ENCODE data around the gene LSMEM2. TPM values are rescaled to one million over a fixed set of nuclear protein-coding genes. Genes with fewer than 3 reads are reported as not detected.
A peak's percentile ranks its signal among the peaks of the same experiment; 100 is the strongest.

Gene LSMEM2
- polyA plus RNA-seq (2013, experiment 1 of 2): 0.06 TPM
- polyA plus RNA-seq (2013, experiment 2 of 2): 0.06 TPM

GRCh38 chr3:50278880-50279224 is at the start of gene LSMEM2:
LSMEM2 (plus strand) TSS chr3:50279087; CDS start chr3:50279114, 27 bp downstream.
- no peak within 1 kb of the TSS for H3K9ac ChIP-seq (ENCODE audit: low read length)
- H3K23ac ChIP-seq (ENCODE audit: low read length): no peak within 1 kb of the TSS
- H3K79me2 ChIP-seq (ENCODE audit: control insufficient read depth, insufficient read depth, low read length): no peaks in the 10 kb centered on the region
- H3K27me3 ChIP-seq (ENCODE audit: insufficient read depth, low read length, poor library complexity): peaks cover 11% of the 10 kb centered on the region
- no peak within 1 kb of the TSS for H2BK120ac ChIP-seq (ENCODE audit: low read depth, low read length)
- H3K4ac ChIP-seq (ENCODE audit: low read depth, low read length): no peak within 1 kb of the TSS
- no peak within 1 kb of the TSS for H2BK5ac ChIP-seq (ENCODE audit: low read length)
- H3K4me3 ChIP-seq (ENCODE audit: low read length): no peak within 1 kb of the TSS
- H3K27ac ChIP-seq (ENCODE audit: low read depth, low read length): no peak within 1 kb of the TSS
- no peak within 1 kb of the TSS for H4K8ac ChIP-seq (ENCODE audit: low read depth, low read length)
- no peak within 1 kb of the TSS for H3K56ac ChIP-seq (ENCODE audit: low read length)
- H4K5ac ChIP-seq (ENCODE audit: low read length): no peak within 1 kb of the TSS
- H3K36me3 ChIP-seq (ENCODE audit: control insufficient read depth, insufficient read depth, low read length): no peaks in the 10 kb centered on the region
- no peak within 1 kb of the TSS for H2BK15ac ChIP-seq (replicated peaks; ENCODE audit: low read depth)
- H3K4me2 ChIP-seq (ENCODE audit: low read length): no peak within 1 kb of the TSS
- WGBS (ENCODE audit: extremely low coverage, insufficient coverage, low lambda C conversion rate): no CpG with 5 or more reads among the region's 2 CpGs
- H3K18ac ChIP-seq (ENCODE audit: low read length): no peak within 1 kb of the TSS
- no peaks in the 10 kb centered on the region for H3K79me1 ChIP-seq (ENCODE audit: low read length)
- H2AK5ac ChIP-seq (ENCODE audit: low read length): no peak within 1 kb of the TSS
- H3K4me1 ChIP-seq (ENCODE audit: control insufficient read depth, low read depth, low read length): no peaks in the 10 kb centered on the region
- DNase-seq: no peak

- H4K8ac ChIP-seq (ENCODE audit: low read depth, low read length): no peak overlapping the region
- H2BK15ac ChIP-seq (replicated peaks; ENCODE audit: low read depth): no peak overlapping the region
- H3K36me3 ChIP-seq (ENCODE audit: control insufficient read depth, insufficient read depth, low read length): no peaks in the 10 kb centered on the region
- peak overlapping the region; percentile 60 for H2AK5ac ChIP-seq (ENCODE audit: low read length)
- H4K5ac ChIP-seq (ENCODE audit: low read length): no peak overlapping the region
- peak overlapping the region; percentile 17 for H3K56ac ChIP-seq (ENCODE audit: low read length)
- no peak overlapping the region for H3K4me3 ChIP-seq (ENCODE audit: low read length)
- H3K79me2 ChIP-seq (ENCODE audit: control insufficient read depth, insufficient read depth, low read length): no peaks in the 10 kb centered on the region
- no peaks in the 10 kb centered on the region for H3K27me3 ChIP-seq (ENCODE audit: insufficient read depth, low read length, poor library complexity)
- H3K4me2 ChIP-seq (ENCODE audit: low read length): no peak overlapping the region
- no peak overlapping the region for H2BK120ac ChIP-seq (ENCODE audit: low read depth, low read length)
- no peak for DNase-seq
- no peak overlapping the region for H3K9ac ChIP-seq (ENCODE audit: low read length)
- no peak overlapping the region for H3K4ac ChIP-seq (ENCODE audit: low read depth, low read length)
- H3K27ac ChIP-seq (ENCODE audit: low read depth, low read length): no peak overlapping the region
- H3K4me1 ChIP-seq (ENCODE audit: control insufficient read depth, low read depth, low read length): peaks cover 7% of the 10 kb centered on the region
- no CpG with 5 or more reads among the region's 3 CpGs for WGBS (ENCODE audit: extremely low coverage, insufficient coverage, low lambda C conversion rate)
- peaks cover 2% of the 10 kb centered on the region for H3K79me1 ChIP-seq (ENCODE audit: low read length)
- H3K23ac ChIP-seq (ENCODE audit: low read length): no peak overlapping the region
- H2BK5ac ChIP-seq (ENCODE audit: low read length): no peak overlapping the region
- no peak overlapping the region for H3K18ac ChIP-seq (ENCODE audit: low read length)
Observed at GRCh38 chr3:50229490-50229889, 49.4 kb upstream of the LSMEM2 start.

GRCh38 chr3:50230104-50230793 is 48.6 kb upstream of the LSMEM2 start:
- Histone ChIP-seq H3K36me3 (ENCODE audit: control insufficient read depth, insufficient read depth, low read length) (no peaks in the 10 kb centered on the region), H3K27me3 (ENCODE audit: insufficient read depth, low read length, poor library complexity) (no peaks in the 10 kb centered on the region), H2AK5ac (ENCODE audit: low read length) (no peak overlapping the region), H4K5ac (ENCODE audit: low read length) (no peak overlapping the region), H3K4ac (ENCODE audit: low read depth, low read length) (no peak overlapping the region), H3K27ac (ENCODE audit: low read depth, low read length) (no peak overlapping the region), H2BK15ac (replicated peaks; ENCODE audit: low read depth) (no peak overlapping the region), H3K4me1 (ENCODE audit: control insufficient read depth, low read depth, low read length) (peaks cover 7% of the 10 kb centered on the region), H3K79me2 (ENCODE audit: control insufficient read depth, insufficient read depth, low read length) (no peaks in the 10 kb centered on the region), H3K79me1 (ENCODE audit: low read length) (peaks cover 2% of the 10 kb centered on the region), H2BK120ac (ENCODE audit: low read depth, low read length) (no peak overlapping the region), H3K23ac (ENCODE audit: low read length) (no peak overlapping the region), H3K56ac (ENCODE audit: low read length) (no peak overlapping the region), H3K4me2 (ENCODE audit: low read length) (no peak overlapping the region), H3K4me3 (ENCODE audit: low read length) (no peak overlapping the region), H4K8ac (ENCODE audit: low read depth, low read length) (no peak overlapping the region), H3K9ac (ENCODE audit: low read length) (no peak overlapping the region), H3K18ac (ENCODE audit: low read length) (no peak overlapping the region), H2BK5ac (ENCODE audit: low read length) (no peak overlapping the region)
- no CpG with 5 or more reads among the region's 8 CpGs for WGBS (ENCODE audit: extremely low coverage, insufficient coverage, low lambda C conversion rate)
- DNase-seq: no peak

- Histone ChIP-seq H3K79me1 (ENCODE audit: low read length) (peaks cover 2% of the 10 kb centered on the region), H3K27me3 (ENCODE audit: insufficient read depth, low read length, poor library complexity) (no peaks in the 10 kb centered on the region), H3K9ac (ENCODE audit: low read length) (no peak overlapping the region), H4K8ac (ENCODE audit: low read depth, low read length) (no peak overlapping the region), H2BK120ac (ENCODE audit: low read depth, low read length) (no peak overlapping the region), H3K23ac (ENCODE audit: low read length) (no peak overlapping the region), H2AK5ac (ENCODE audit: low read length) (no peak overlapping the region), H3K79me2 (ENCODE audit: control insufficient read depth, insufficient read depth, low read length) (no peaks in the 10 kb centered on the region), H3K4me2 (ENCODE audit: low read length) (no peak overlapping the region), H3K4ac (ENCODE audit: low read depth, low read length) (no peak overlapping the region), H2BK15ac (replicated peaks; ENCODE audit: low read depth) (no peak overlapping the region), H3K4me1 (ENCODE audit: control insufficient read depth, low read depth, low read length) (peaks cover 7% of the 10 kb centered on the region), H3K36me3 (ENCODE audit: control insufficient read depth, insufficient read depth, low read length) (no peaks in the 10 kb centered on the region), H3K4me3 (ENCODE audit: low read length) (no peak overlapping the region), H3K18ac (ENCODE audit: low read length) (no peak overlapping the region), H4K5ac (ENCODE audit: low read length) (no peak overlapping the region), H2BK5ac (ENCODE audit: low read length) (no peak overlapping the region), H3K27ac (ENCODE audit: low read depth, low read length) (no peak overlapping the region), H3K56ac (ENCODE audit: low read length) (no peak overlapping the region)
- no peak for DNase-seq
- no CpG with 5 or more reads among the region's 4 CpGs for WGBS (ENCODE audit: extremely low coverage, insufficient coverage, low lambda C conversion rate)
Observed at GRCh38 chr3:50230794-50231125, 48.1 kb upstream of the LSMEM2 start.

- H3K4me1 ChIP-seq (ENCODE audit: control insufficient read depth, low read depth, low read length): peaks cover 7% of the 10 kb centered on the region
- no peak overlapping the region for H3K23ac ChIP-seq (ENCODE audit: low read length)
- no peaks in the 10 kb centered on the region for H3K27me3 ChIP-seq (ENCODE audit: insufficient read depth, low read length, poor library complexity)
- H3K56ac ChIP-seq (ENCODE audit: low read length): no peak overlapping the region
- H2BK15ac ChIP-seq (replicated peaks; ENCODE audit: low read depth): no peak overlapping the region
- WGBS (ENCODE audit: extremely low coverage, insufficient coverage, low lambda C conversion rate): no CpG with 5 or more reads among the region's 5 CpGs
- DNase-seq: no peak
- H4K5ac ChIP-seq (ENCODE audit: low read length): no peak overlapping the region
- H3K4ac ChIP-seq (ENCODE audit: low read depth, low read length): no peak overlapping the region
- no peak overlapping the region for H2BK120ac ChIP-seq (ENCODE audit: low read depth, low read length)
- H3K9ac ChIP-seq (ENCODE audit: low read length): no peak overlapping the region
- peaks cover 5% of the 10 kb centered on the region for H3K79me2 ChIP-seq (ENCODE audit: control insufficient read depth, insufficient read depth, low read length)
- H3K79me1 ChIP-seq (ENCODE audit: low read length): peaks cover 6% of the 10 kb centered on the region
- H3K27ac ChIP-seq (ENCODE audit: low read depth, low read length): no peak overlapping the region
- no peak overlapping the region for H3K4me2 ChIP-seq (ENCODE audit: low read length)
- H2BK5ac ChIP-seq (ENCODE audit: low read length): no peak overlapping the region
- no peak overlapping the region for H3K18ac ChIP-seq (ENCODE audit: low read length)
- H4K8ac ChIP-seq (ENCODE audit: low read depth, low read length): no peak overlapping the region
- no peak overlapping the region for H3K4me3 ChIP-seq (ENCODE audit: low read length)
- no peak overlapping the region for H2AK5ac ChIP-seq (ENCODE audit: low read length)
- H3K36me3 ChIP-seq (ENCODE audit: control insufficient read depth, insufficient read depth, low read length): no peaks in the 10 kb centered on the region
Observed at GRCh38 chr3:50231581-50231980, 47.3 kb upstream of the LSMEM2 start.

DNA sequence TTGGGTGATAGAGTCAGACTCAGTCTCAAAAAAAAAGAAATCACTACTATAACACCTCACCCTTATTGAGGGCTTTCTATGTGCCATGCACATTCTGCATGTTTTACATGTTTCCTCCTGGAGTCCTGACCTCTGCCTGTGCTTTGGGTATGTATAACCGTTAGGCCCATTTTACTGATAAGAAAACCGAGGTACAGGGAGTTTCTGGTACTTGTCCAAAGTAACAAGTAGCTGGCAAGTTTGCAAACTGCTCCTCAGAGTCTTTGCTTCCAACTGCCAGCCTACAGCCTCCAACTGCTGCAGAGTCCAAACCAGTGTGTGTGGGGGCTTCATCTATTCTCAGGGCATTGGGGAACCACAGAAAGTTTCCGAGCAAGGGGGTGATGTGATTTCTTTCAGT is 46.6 kb upstream of the LSMEM2 start:
- Histone ChIP-seq H3K36me3 (ENCODE audit: control insufficient read depth, insufficient read depth, low read length) (no peaks in the 10 kb centered on the region), H2BK15ac (replicated peaks; ENCODE audit: low read depth) (no peak overlapping the region), H4K8ac (ENCODE audit: low read depth, low read length) (no peak overlapping the region), H3K56ac (ENCODE audit: low read length) (no peak overlapping the region), H3K9ac (ENCODE audit: low read length) (no peak overlapping the region), H3K79me2 (ENCODE audit: control insufficient read depth, insufficient read depth, low read length) (peaks cover 12% of the 10 kb centered on the region), H2AK5ac (ENCODE audit: low read length) (no peak overlapping the region), H3K4me2 (ENCODE audit: low read length) (no peak overlapping the region), H3K4ac (ENCODE audit: low read depth, low read length) (no peak overlapping the region), H3K27me3 (ENCODE audit: insufficient read depth, low read length, poor library complexity) (no peaks in the 10 kb centered on the region), H3K79me1 (ENCODE audit: low read length) (peaks cover 10% of the 10 kb centered on the region), H3K18ac (ENCODE audit: low read length) (no peak overlapping the region), H2BK5ac (ENCODE audit: low read length) (no peak overlapping the region), H3K27ac (ENCODE audit: low read depth, low read length) (no peak overlapping the region), H3K23ac (ENCODE audit: low read length) (no peak overlapping the region), H3K4me1 (ENCODE audit: control insufficient read depth, low read depth, low read length) (peaks cover 8% of the 10 kb centered on the region), H3K4me3 (ENCODE audit: low read length) (no peak overlapping the region), H2BK120ac (ENCODE audit: low read depth, low read length) (no peak overlapping the region), H4K5ac (ENCODE audit: low read length) (no peak overlapping the region)
- WGBS (ENCODE audit: extremely low coverage, insufficient coverage, low lambda C conversion rate): no CpG with 5 or more reads among the region's 3 CpGs
- no peak for DNase-seq

All from mesendoderm (in vitro differentiated cells).